Hepatocyte (in vitro differentiated cells): ENCODE measurements around the gene EVI2A.

Experiments
- CTCF ChIP-seq: fragments of 200-600 bp; sonication (generic); IDR thresholded peaks from 2 replicates; pipeline ENCODE4 v1.5.1; 2016; ENCODE audit warnings: antibody characterized with exemption, mild to moderate bottlenecking; ENCODE audit not compliant: poor library complexity
- EZH2 ChIP-seq: fragments of 200-600 bp; sonication (generic); IDR thresholded peaks from 2 replicates; pipeline ENCODE4 v1.6.1; 2016; ENCODE audit warnings: antibody characterized with exemption, mild to moderate bottlenecking, borderline replicate concordance

- TF ChIP-seq CTCF (no peak), EZH2 (no peak)
Observed at GRCh38 chr17:31339906-31340661, 18.7 kb upstream of the EVI2A start.
